Activated CD8-positive, alpha-beta T cell treated with anti-CD3 and anti-CD28 coated beads for 36 hours (primary cell): Measurements from ENCODE around the gene HYKK. TPM values are rescaled to one million over a fixed set of nuclear protein-coding genes. Genes with fewer than 3 reads are reported as not detected.

Source experiments
- ATAC-seq: fragments of 200-7000 bp; cut with Tn5 transposase; one replicate; pipeline ENCODE4 v1.10.0; 2021; ENCODE audit warnings: mild to moderate bottlenecking, moderate library complexity
- CTCF ChIA-PET: fragments of 350-600 bp; sonication (Branson Sonifier 250); formaldehyde crosslinking; loops from one replicate; lab custom pipeline; 2021; ENCODE audit warnings: antibody characterized with exemption; lab: Charles Lee
- POLR2A ChIA-PET: fragments of 350-600 bp; sonication (Branson Sonifier 250); formaldehyde crosslinking; loops from one replicate; lab custom pipeline; 2021; ENCODE audit warnings: antibody characterized with exemption; lab: Charles Lee
- DNase-seq: peaks from one replicate; pipeline ENCODE4 v3.0.0-alpha.2; 2020
- H3K27ac Mint-ChIP-seq: one replicate; pipeline ENCODE4 v1.8.0; 2021; ENCODE audit warnings: mild to moderate bottlenecking, mixed read lengths
- H3K27me3 Mint-ChIP-seq: one replicate; pipeline ENCODE4 v1.8.0; 2021; ENCODE audit warnings: mixed read lengths
- H3K36me3 Mint-ChIP-seq: one replicate; pipeline ENCODE4 v1.8.0; 2021; ENCODE audit warnings: low read depth, mixed read lengths
- H3K4me1 Mint-ChIP-seq: one replicate; pipeline ENCODE4 v1.8.0; 2021; ENCODE audit warnings: low read depth, mixed read lengths
- H3K4me3 Mint-ChIP-seq: one replicate; pipeline ENCODE4 v1.8.0; 2021; ENCODE audit warnings: mild to moderate bottlenecking, moderate library complexity, mixed read lengths
- H3K9me3 Mint-ChIP-seq: one replicate; pipeline ENCODE4 v1.8.0; 2021; ENCODE audit warnings: mixed read lengths
- intact Hi-C: fragments of 100-400 bp; cut with micrococcal nuclease; formaldehyde crosslinking; loops from one replicate; pipeline ENCODE4 v1.10.0; 2022
- total RNA-seq, 2 experiments: library from RNA; stranded (reverse); gene quantifications; one replicate each; pipeline ENCODE4 v1.2.3, GENCODE V29; 2021
- TF ChIP-seq, protein P1 (sequence below): fragments of 200-600 bp; IDR thresholded peaks from one replicate; pipeline ENCODE4 v1.8.0; 2022; ENCODE audit warnings: antibody characterized with exemption, mild to moderate bottlenecking

The HYKK gene
- total RNA-seq, 2 experiments from 2014 or later, result 1.6 to 2.2 TPM

DNA sequence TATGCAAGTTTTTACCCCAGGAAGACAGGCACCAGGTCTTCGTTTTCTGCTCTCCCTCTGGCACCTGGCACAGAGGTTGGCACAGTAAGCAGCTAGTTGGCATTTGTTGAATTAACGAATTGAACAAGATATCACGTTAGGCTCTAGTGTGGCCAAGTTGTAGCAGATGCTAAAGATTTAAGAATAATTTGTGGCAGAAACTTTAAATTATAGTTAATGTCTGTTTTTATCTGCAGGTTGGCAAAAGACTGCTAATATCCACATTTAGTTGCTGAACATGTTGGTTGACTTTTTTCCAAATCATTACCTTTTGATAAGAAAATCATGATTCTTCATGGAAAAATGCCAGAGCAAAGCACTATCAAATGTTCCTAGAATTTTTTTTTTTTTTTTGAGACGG is 66.0 kb downstream of the HYKK start:
- intact Hi-C loops, result no loop called here
- Mint-ChIP-seq H3K4me1 (no peaks in the 10 kb centered on the region), H3K27ac (no peak overlapping the region), H3K27me3 (no peaks in the 10 kb centered on the region), H3K4me3 (no peak overlapping the region), H3K9me3 (no peaks in the 10 kb centered on the region), H3K36me3 (no peaks in the 10 kb centered on the region)
- DNase-seq (no peak), ATAC-seq (no peak)
- TF ChIP-seq, protein P1, sequence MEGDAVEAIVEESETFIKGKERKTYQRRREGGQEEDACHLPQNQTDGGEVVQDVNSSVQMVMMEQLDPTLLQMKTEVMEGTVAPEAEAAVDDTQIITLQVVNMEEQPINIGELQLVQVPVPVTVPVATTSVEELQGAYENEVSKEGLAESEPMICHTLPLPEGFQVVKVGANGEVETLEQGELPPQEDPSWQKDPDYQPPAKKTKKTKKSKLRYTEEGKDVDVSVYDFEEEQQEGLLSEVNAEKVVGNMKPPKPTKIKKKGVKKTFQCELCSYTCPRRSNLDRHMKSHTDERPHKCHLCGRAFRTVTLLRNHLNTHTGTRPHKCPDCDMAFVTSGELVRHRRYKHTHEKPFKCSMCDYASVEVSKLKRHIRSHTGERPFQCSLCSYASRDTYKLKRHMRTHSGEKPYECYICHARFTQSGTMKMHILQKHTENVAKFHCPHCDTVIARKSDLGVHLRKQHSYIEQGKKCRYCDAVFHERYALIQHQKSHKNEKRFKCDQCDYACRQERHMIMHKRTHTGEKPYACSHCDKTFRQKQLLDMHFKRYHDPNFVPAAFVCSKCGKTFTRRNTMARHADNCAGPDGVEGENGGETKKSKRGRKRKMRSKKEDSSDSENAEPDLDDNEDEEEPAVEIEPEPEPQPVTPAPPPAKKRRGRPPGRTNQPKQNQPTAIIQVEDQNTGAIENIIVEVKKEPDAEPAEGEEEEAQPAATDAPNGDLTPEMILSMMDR, result no peak
- CTCF ChIA-PET, result no interaction called here
- POLR2A ChIA-PET, result no interaction called here

DNA sequence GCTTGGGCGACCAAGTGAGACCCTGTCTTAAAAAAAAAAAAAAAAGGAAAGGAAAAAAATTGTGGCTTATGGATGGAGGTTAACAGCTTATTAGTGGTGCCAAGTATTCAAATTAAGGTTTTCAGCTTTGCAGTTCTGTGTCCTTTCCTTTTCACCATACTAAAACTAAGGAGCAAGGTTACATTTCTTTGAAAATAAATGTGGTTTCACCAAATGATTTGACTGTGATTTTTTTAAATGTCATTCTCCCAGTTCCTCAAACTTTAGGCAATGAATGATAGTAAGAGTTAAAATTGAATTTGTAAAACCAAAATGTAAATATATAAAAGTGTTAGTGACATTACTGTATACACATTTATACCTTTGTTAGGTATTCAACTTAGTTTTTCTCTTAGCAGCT is 67.6 kb downstream of the HYKK start:
- POLR2A ChIA-PET, result no interaction called here
- H3K27ac Mint-ChIP-seq, result no peak overlapping the region
- no peaks in the 10 kb centered on the region for H3K4me1 Mint-ChIP-seq
- DNase-seq (no peak), ATAC-seq (no peak)
- H3K4me3 Mint-ChIP-seq, result no peak overlapping the region
- CTCF ChIA-PET, result no interaction called here
- H3K27me3 Mint-ChIP-seq, result no peaks in the 10 kb centered on the region
- intact Hi-C loops, result no loop called here
- H3K36me3 Mint-ChIP-seq, result no peaks in the 10 kb centered on the region
- H3K9me3 Mint-ChIP-seq, result no peaks in the 10 kb centered on the region
- TF ChIP-seq, protein P1, result no peak

Other genes starting within 250 kb of the HYKK start
- gene DNAJA4, start 243.0 kb upstream of the HYKK start, total RNA-seq, result 10 to 100 TPM; 38.1 to 38.8 TPM
- gene SKIC8, start 208.0 kb upstream of the HYKK start, total RNA-seq, result 10 to 100 TPM; 63.0 to 64.5 TPM
- under 1 TPM in 1 of 2 experiments, not detected in 1; 0.36 TPM for gene CRABP1, start 167.2 kb upstream of the HYKK start, total RNA-seq
- 10 to 100 TPM; 68.2 to 78.7 TPM for gene IREB2, start 69.4 kb upstream of the HYKK start, total RNA-seq
- gene PSMA4, start 32.9 kb downstream of the HYKK start, total RNA-seq, result 100 to 1,000 TPM; 256 to 257 TPM
- gene CHRNA5, start 57.9 kb downstream of the HYKK start, total RNA-seq, result 1 to 10 TPM; 2.0 to 2.7 TPM
- not detected for gene CHRNA3, start 113.4 kb downstream of the HYKK start, total RNA-seq
- gene CHRNB4, start 133.6 kb downstream of the HYKK start, total RNA-seq, result not detected